ENCODE data around the gene GDI2. TPM values are rescaled to one million over a fixed set of nuclear protein-coding genes. Genes with fewer than 3 reads are reported as not detected.

Gene GDI2
- polyA plus RNA-seq, 6 donors from 2014 or later = 380 to 482 (median 401) TPM

- peak overlapping the region in 2 of 6 donors; percentile 50 to 53 for H3K27ac Mint-ChIP-seq
- ATAC-seq (ENCODE audit: low read depth in 2 of 2) (no peak), DNase-seq (no peak)
- H3K4me3 Mint-ChIP-seq = no peak overlapping the region
- H3K9me3 Mint-ChIP-seq = no peaks in the 10 kb centered on the region
- peaks cover 3 to 13% (median 7%) of the 10 kb centered on the region in 3 donors for H3K4me1 Mint-ChIP-seq
- peaks cover 5 to 10% of the 10 kb centered on the region in 2 donors for H3K36me3 Mint-ChIP-seq
- no peaks in the 10 kb centered on the region for H3K27me3 Mint-ChIP-seq
Observed at GRCh38 chr10:5743736-5744135, 69.5 kb downstream of the GDI2 start.

- DNase-seq (no peak), ATAC-seq (ENCODE audit: low read depth in 2 of 2) (no peak)
- Mint-ChIP-seq H3K4me3 (no peak overlapping the region), H3K36me3 (peaks cover 6 to 9% of the 10 kb centered on the region in 2 donors), H3K9me3 (no peaks in the 10 kb centered on the region), H3K4me1 (peaks cover 4 to 13% (median 7%) of the 10 kb centered on the region in 3 donors), H3K27ac (peak overlapping the region in 1 of 6 donors; percentile 26), H3K27me3 (no peaks in the 10 kb centered on the region)
Observed at GRCh38 chr10:5742116-5742515, 71.1 kb downstream of the GDI2 start.

- DNase-seq (no peak), ATAC-seq (ENCODE audit: low read depth in 2 of 2) (no peak)
- Mint-ChIP-seq H3K9me3 (no peaks in the 10 kb centered on the region), H3K36me3 (peaks cover 0 to 11% of the 10 kb centered on the region in 2 donors), H3K27me3 (no peaks in the 10 kb centered on the region), H3K4me1 (peaks cover 5 to 10% (median 5%) of the 10 kb centered on the region in 3 donors), H3K4me3 (no peak overlapping the region), H3K27ac (peak overlapping the region in 5 of 6 donors; percentile 7 to 79 (median 16))
Observed at GRCh38 chr10:5741276-5741675, 72.0 kb downstream of the GDI2 start.

- peaks cover 0 to 11% of the 10 kb centered on the region in 2 donors for H3K36me3 Mint-ChIP-seq
Observed at GRCh38 chr10:5738427-5738826, 74.8 kb downstream of the GDI2 start.

GRCh38 chr10:5737352-5737751, 75.9 kb downstream of the GDI2 start:
- ATAC-seq (ENCODE audit: low read depth in 2 of 2) (peak in 1 of 2 donors; percentile 28), DNase-seq (no peak)
- H3K4me1 Mint-ChIP-seq = peaks cover 5 to 10% (median 5%) of the 10 kb centered on the region in 3 donors
- peaks cover 0 to 11% of the 10 kb centered on the region in 2 donors for H3K36me3 Mint-ChIP-seq
- H3K4me3 Mint-ChIP-seq = no peak overlapping the region
- no peaks in the 10 kb centered on the region for H3K27me3 Mint-ChIP-seq
- peak overlapping the region in 3 of 6 donors; percentile 49 to 82 (median 71) for H3K27ac Mint-ChIP-seq
- H3K9me3 Mint-ChIP-seq = no peaks in the 10 kb centered on the region

More at GRCh38 chr10:5738427-5738826, 74.8 kb downstream of the GDI2 start:
- ATAC-seq (ENCODE audit: low read depth in 2 of 2) (no peak), DNase-seq (no peak)
- Mint-ChIP-seq H3K4me1 (peaks cover 5 to 10% (median 5%) of the 10 kb centered on the region in 3 donors), H3K27me3 (no peaks in the 10 kb centered on the region), H3K4me3 (no peak overlapping the region), H3K9me3 (no peaks in the 10 kb centered on the region), H3K27ac (no peak overlapping the region)

GRCh38 chr10:5736591-5736990, 76.6 kb downstream of the GDI2 start:
- peaks cover 5 to 10% (median 5%) of the 10 kb centered on the region in 3 donors for H3K4me1 Mint-ChIP-seq
- H3K27me3 Mint-ChIP-seq = no peaks in the 10 kb centered on the region
- DNase-seq (no peak), ATAC-seq (ENCODE audit: low read depth in 2 of 2) (no peak)
- peaks cover 4 to 15% of the 10 kb centered on the region in 2 donors for H3K36me3 Mint-ChIP-seq
- H3K27ac Mint-ChIP-seq = peak overlapping the region in 1 of 6 donors; percentile 7
- no peaks in the 10 kb centered on the region for H3K9me3 Mint-ChIP-seq
- H3K4me3 Mint-ChIP-seq = no peak overlapping the region

GRCh38 chr10:5735119-5735518, 78.1 kb downstream of the GDI2 start:
- ATAC-seq (ENCODE audit: low read depth in 2 of 2) (no peak), DNase-seq (no peak)
- Mint-ChIP-seq H3K27ac (peak overlapping the region in 3 of 6 donors; percentile 56 to 76 (median 67)), H3K36me3 (peaks cover 15 to 25% of the 10 kb centered on the region in 2 donors), H3K9me3 (no peaks in the 10 kb centered on the region), H3K4me3 (no peak overlapping the region), H3K27me3 (no peaks in the 10 kb centered on the region), H3K4me1 (peaks cover 3 to 5% (median 5%) of the 10 kb centered on the region in 3 donors)

- Mint-ChIP-seq H3K9me3 (no peaks in the 10 kb centered on the region), H3K4me3 (no peak overlapping the region), H3K36me3 (peaks cover 20 to 23% of the 10 kb centered on the region in 2 donors), H3K27me3 (no peaks in the 10 kb centered on the region), H3K4me1 (peaks cover under 1 to 4% (median under 1%) of the 10 kb centered on the region in 3 donors), H3K27ac (peak overlapping the region in 3 of 6 donors; percentile 26 to 59 (median 54))
- no peak for ATAC-seq (ENCODE audit: low read depth in 2 of 2)
- no peak for DNase-seq
Observed at GRCh38 chr10:5732141-5732540, 81.1 kb downstream of the GDI2 start.

- H3K36me3 Mint-ChIP-seq = peaks cover 21 to 25% of the 10 kb centered on the region in 2 donors
- no peaks in the 10 kb centered on the region for H3K9me3 Mint-ChIP-seq
- peaks cover 0 to 3% (median 0%) of the 10 kb centered on the region in 3 donors for H3K4me1 Mint-ChIP-seq
- peak overlapping the region in 3 of 6 donors; percentile 26 to 59 (median 54) for H3K27ac Mint-ChIP-seq
- no peak for ATAC-seq (ENCODE audit: low read depth in 2 of 2)
- no peak overlapping the region for H3K4me3 Mint-ChIP-seq
- no peaks in the 10 kb centered on the region for H3K27me3 Mint-ChIP-seq
- DNase-seq = no peak
Observed at GRCh38 chr10:5731559-5731958, 81.7 kb downstream of the GDI2 start.

- no peak for ATAC-seq (ENCODE audit: low read depth in 2 of 2)
- peaks cover 20 to 25% of the 10 kb centered on the region in 2 donors for H3K36me3 Mint-ChIP-seq
- H3K27me3 Mint-ChIP-seq = no peaks in the 10 kb centered on the region
- H3K4me3 Mint-ChIP-seq = no peak overlapping the region
- H3K9me3 Mint-ChIP-seq = no peaks in the 10 kb centered on the region
- no peak for DNase-seq
- peaks cover 0 to 3% (median 0%) of the 10 kb centered on the region in 3 donors for H3K4me1 Mint-ChIP-seq
- H3K27ac Mint-ChIP-seq = peak overlapping the region in 4 of 6 donors; percentile 19 to 63 (median 56)
Observed at GRCh38 chr10:5730766-5731165, 82.5 kb downstream of the GDI2 start.

- no peak for DNase-seq
- ATAC-seq (ENCODE audit: low read depth in 2 of 2) = no peak
- Mint-ChIP-seq H3K27ac (peak overlapping the region in 2 of 6 donors; percentile 49 to 64), H3K9me3 (no peaks in the 10 kb centered on the region), H3K27me3 (no peaks in the 10 kb centered on the region), H3K36me3 (peaks cover 24 to 29% of the 10 kb centered on the region in 2 donors), H3K4me1 (peaks cover 0 to 7% (median 2%) of the 10 kb centered on the region in 3 donors), H3K4me3 (no peak overlapping the region)
Observed at GRCh38 chr10:5723692-5724091, 89.5 kb downstream of the GDI2 start.

GRCh38 chr10:5720182-5720581, 93.1 kb downstream of the GDI2 start:
- H3K36me3 Mint-ChIP-seq = peaks cover 19 to 20% of the 10 kb centered on the region in 2 donors
- no peak overlapping the region for H3K4me3 Mint-ChIP-seq
- no peaks in the 10 kb centered on the region for H3K9me3 Mint-ChIP-seq
- no peaks in the 10 kb centered on the region for H3K27me3 Mint-ChIP-seq
- DNase-seq (no peak), ATAC-seq (ENCODE audit: low read depth in 2 of 2) (no peak)
- no peak overlapping the region for H3K27ac Mint-ChIP-seq
- peaks cover 7 to 12% (median 7%) of the 10 kb centered on the region in 3 donors for H3K4me1 Mint-ChIP-seq

GRCh38 chr10:5719546-5719945, 93.7 kb downstream of the GDI2 start:
- no peaks in the 10 kb centered on the region for H3K27me3 Mint-ChIP-seq
- no peaks in the 10 kb centered on the region for H3K9me3 Mint-ChIP-seq
- H3K27ac Mint-ChIP-seq = no peak overlapping the region
- ATAC-seq (ENCODE audit: low read depth in 2 of 2) (no peak), DNase-seq (no peak)
- peaks cover 11 to 19% (median 12%) of the 10 kb centered on the region in 3 donors for H3K4me1 Mint-ChIP-seq
- H3K4me3 Mint-ChIP-seq = no peak overlapping the region
- peaks cover 19 to 20% of the 10 kb centered on the region in 2 donors for H3K36me3 Mint-ChIP-seq

Measured in naive B cell (primary cell).